GM15510 (cell line): ENCODE measurements around the gene PMEPA1.

Experiments used
- POLR2A ChIP-seq: IDR thresholded peaks from 3 replicates; pipeline ENCODE4 v1.6.1; 2011; ENCODE audit warnings: borderline replicate concordance; ENCODE audit not compliant: insufficient read length; ENCODE audit errors: extremely low read depth

PMEPA1 gene

DNA sequence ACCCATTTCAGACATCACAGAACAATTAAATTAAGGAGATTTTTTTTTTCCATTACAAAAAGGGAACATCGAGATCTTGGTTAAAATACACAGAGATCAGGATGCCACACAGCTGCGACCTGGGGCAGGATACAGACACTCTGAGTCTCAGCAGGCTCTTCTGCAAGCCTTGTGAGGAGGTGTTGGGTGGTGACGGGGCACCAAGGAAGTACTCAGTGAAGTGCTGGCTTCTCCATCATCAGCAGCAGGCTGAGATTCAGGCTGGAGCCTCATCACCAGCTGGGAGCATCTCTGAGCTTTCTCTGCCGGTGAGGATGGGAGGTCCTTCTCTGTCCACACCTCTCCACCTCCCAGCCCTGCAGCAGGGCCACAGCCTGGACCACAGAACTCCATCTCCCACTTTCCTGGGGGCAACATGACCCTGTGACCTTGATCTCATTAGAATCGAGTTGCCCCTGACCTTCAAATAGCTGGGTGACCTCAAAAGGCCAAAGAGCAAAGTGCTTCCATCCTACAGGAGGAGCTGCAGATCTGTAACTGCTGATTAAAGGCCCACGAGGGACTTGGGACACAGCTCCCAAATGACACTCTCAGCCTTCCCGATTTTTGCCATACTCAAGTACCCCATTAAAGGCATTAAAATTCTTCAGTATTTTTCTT is 16.0 kb downstream of the PMEPA1 start:
- TF ChIP-seq POLR2A: no peak

- no peak for TF ChIP-seq POLR2A
These were observed 16.7 kb downstream of the PMEPA1 start for GRCh38 chr20:57693002-57693582.

- no peak for TF ChIP-seq POLR2A
These were observed 17.4 kb downstream of the PMEPA1 start for GRCh38 chr20:57692393-57692792.

DNA sequence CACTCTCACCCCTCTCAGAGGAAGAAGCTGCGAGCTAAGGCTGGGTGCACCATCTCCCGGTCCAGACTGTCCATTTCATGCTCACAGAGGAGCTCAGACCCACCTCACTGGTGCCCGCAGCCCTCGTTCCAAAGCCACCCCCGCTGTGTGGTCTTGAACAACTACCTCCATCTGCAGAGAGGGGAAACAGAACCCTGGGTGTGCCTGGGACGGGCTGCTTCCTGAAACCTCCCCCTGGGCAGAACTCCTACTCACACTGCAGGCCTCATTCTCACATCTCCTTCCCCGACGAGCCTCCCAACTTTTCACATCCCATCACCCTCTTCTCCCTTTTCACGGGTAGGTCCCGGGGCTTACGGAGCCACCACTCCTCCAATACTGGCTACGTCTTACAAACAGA is 18.1 kb downstream of the PMEPA1 start:
- TF ChIP-seq POLR2A: no peak

DNA sequence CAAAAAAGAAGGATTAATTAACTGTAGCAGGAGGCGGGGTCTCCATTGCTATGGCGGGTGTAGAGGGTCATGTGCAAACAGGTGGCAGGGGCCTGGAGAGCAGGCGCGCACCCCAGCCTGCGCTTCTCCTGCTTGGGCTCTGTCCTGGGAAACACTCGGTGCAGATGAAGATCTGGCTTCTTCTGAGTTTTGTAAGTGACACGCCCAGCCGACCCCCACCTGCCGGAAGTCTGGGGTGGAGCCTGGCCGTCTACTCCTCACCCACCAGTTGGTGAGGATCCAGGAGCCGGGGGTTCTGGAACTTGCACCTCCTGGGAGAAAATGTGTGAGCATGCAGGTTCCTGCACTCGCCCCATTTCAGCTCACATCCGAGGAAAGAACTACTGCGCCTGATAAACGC is 19.3 kb downstream of the PMEPA1 start:
- no peak for TF ChIP-seq POLR2A

- no peak for TF ChIP-seq POLR2A
These were observed 19.9 kb downstream of the PMEPA1 start for GRCh38 chr20:57689745-57690481.

DNA sequence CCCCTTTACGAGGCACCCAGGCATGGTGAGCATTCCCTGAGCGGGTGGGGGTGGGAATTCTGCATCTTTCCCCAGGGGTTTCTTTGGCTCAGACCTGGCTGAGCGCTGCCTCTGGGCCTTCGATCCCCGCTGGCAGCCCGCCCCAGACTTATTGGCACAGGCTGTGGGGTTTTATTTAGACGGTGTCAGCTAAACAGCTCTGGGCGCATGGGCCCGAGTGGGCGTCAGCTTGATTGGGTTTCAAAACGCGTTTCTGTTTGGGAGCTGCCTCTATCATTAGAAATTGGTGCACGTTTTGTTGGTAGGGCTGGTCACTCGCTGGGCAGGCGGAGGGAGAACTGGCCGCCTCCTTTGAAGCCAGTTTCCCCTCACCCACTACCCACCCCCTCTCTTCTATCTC is 21.0 kb downstream of the PMEPA1 start:
- no peak for TF ChIP-seq POLR2A

GRCh38 chr20:57688295-57688694 is 21.5 kb downstream of the PMEPA1 start:
- TF ChIP-seq POLR2A: no peak

DNA sequence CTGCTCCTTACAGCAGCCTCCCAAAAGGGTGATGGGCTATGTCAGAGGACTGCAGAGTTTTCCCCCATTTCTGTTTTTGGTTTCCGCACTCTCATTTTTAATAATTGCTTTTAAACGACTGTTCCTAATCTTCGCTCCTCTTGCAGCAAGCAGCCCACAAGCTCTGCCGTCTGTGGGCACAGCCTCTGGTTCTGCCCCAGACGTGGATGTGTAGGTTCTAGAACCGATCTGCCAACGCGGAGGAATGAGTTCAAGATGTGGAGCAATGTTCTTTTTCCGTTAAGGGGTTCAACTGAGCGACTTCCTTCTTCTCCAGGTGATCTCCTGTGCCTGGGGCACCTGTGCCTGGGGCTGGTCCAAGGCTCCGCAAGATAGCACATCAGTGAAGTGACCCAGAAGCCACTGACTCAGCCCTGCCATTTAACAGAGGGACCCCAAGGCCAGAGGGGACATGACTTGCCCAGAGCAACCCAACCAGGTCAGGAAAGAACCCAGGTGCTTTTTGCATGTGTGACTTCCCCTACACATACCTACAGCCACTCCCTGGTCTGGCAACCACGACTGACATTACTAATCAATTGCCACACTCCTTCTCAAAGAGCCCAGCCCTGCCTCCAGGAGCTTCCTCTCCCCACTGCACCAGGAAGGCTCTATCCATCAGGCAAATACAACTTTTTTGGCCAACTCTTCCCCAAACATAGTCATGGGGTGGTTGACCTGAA is 22.7 kb downstream of the PMEPA1 start:
- no peak for TF ChIP-seq POLR2A

DNA sequence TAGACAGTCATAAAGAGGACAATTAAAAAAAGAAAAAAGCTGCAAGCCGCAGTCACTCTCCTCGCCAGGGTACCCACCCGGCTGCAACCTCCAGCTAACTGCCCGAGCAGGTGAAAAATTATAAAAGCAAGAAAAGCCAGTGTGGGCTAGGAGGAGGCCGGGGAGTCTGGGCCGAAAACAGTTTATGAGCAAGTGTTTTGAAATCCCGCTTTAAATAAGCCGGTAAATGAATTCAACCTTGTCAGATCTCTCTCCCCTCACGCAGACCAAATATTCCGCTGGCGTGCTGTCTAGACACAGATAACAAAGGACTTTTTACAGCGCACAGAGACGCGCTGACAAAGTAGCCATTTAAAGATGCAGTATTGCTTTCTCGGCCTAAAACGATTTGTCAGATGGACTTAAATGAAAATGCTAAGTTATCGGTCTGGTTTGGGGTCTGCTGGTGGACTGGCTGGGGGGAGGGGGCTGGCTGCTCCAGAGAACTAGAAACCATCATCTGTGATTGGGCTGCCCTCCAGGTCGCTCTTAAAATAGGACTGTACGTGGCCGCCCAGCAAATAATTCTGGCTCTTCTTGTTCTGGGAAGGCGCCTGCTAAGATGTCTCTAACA is 24.6 kb downstream of the PMEPA1 start:
- no peak for TF ChIP-seq POLR2A

GRCh38 chr20:57684808-57685140 is 25.0 kb downstream of the PMEPA1 start:
- TF ChIP-seq POLR2A: no peak

DNA sequence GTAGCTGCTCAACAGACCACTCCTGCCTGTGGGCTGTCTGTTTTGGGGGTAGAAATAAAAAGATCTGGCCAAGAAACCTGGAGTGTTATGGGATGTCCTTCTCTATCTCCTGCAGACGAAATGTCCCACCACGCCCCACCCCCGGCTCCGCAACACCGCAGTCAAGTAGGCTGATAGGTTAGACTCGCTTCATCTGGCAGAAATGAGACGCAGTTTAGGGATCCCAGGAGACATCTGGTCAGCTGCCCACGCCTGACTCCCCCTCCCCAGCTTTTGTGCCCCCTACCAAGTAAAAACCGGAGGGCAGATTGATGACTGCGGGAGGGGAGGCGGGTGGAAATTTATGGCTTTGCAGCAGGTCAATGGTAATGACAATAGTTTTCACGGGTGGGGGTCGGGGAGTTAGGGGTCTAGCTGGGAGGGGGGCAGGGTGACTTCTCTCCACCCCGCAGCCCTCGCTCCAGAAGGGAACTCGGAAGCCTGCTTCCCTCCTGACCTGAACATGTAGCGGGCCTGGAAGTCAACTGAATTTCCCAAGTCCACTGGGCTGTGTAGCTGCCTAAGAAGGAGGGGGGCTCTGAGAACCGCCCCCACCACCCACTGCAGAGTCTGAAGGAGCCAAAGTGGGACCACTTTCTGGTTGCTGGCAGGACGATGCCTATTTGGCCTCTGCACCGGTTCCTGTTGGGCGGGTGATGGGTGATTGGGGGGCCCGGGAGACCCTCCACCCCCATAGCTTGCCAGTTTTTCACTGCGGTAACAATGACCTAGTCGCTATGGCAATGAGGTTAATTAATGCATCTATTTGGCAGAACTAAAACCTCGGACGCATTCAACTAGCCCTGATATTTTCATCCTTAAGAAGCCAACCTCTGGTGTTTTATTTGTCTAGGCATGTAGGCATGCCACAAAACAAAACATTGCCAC is 25.7 kb downstream of the PMEPA1 start:
- no peak for TF ChIP-seq POLR2A

DNA sequence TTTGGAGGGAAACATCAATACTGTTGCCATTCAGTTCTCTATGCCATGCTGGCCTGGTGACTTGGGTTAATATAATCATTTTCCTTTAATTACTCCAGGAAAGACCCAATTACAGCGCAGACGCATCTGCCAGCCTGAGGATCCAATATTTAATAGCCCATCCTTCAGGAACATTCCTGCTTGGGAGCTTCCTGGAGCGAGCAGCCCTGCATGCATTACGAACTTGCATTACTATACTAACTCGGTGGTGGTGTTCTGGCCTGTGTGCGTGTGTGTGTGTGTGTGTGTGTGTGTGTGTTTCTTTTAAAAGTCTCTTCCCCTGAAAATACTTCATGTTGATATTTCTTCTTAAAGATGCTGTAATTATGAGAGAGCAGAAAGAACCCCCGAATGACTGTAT is 26.5 kb downstream of the PMEPA1 start:
- TF ChIP-seq POLR2A: no peak
